ENCODE measurements around the gene MEX3A.
"Not testable (repeated sequence)": the region's sequence is repeated elsewhere in the genome, so short reads cannot be mapped to it uniquely, and the experiment has no call there.

DNA sequence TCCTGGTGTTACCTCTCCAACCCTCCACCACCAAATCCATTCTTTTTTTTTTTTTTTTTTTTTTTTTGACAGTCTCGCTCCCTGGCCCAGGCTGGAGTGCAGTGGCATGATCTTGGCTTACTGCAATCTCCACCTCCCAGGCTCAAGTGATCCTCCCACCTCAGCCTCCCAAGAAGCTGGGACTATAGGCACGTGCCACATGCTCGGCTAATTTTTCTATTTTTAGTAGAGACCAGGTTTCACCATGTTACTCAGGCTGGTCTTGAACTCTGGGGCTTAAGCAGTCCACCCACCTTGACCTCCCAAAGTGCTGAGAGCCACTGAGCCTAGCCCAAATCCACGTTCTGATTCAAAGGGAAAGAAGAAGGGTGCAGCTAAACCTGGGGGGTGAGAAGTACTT lies 38.7 kb upstream of the MEX3A start:
- TF ChIP-seq, protein P1, sequence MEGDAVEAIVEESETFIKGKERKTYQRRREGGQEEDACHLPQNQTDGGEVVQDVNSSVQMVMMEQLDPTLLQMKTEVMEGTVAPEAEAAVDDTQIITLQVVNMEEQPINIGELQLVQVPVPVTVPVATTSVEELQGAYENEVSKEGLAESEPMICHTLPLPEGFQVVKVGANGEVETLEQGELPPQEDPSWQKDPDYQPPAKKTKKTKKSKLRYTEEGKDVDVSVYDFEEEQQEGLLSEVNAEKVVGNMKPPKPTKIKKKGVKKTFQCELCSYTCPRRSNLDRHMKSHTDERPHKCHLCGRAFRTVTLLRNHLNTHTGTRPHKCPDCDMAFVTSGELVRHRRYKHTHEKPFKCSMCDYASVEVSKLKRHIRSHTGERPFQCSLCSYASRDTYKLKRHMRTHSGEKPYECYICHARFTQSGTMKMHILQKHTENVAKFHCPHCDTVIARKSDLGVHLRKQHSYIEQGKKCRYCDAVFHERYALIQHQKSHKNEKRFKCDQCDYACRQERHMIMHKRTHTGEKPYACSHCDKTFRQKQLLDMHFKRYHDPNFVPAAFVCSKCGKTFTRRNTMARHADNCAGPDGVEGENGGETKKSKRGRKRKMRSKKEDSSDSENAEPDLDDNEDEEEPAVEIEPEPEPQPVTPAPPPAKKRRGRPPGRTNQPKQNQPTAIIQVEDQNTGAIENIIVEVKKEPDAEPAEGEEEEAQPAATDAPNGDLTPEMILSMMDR (IDR thresholded peaks at IDR 0.05): not testable (repeated sequence)
- TF ChIP-seq POLR2A (IDR thresholded peaks at IDR 0.05): not testable (repeated sequence)
